ENCODE measurements around the gene ADGRB3. TPM values are rescaled to one million over a fixed set of nuclear protein-coding genes. Genes with fewer than 3 reads are reported as not detected.

The ADGRB3 gene
- polyA plus RNA-seq, 2 of the 4 experiments (the other 2 are of a cell fraction), result not detected

DNA sequence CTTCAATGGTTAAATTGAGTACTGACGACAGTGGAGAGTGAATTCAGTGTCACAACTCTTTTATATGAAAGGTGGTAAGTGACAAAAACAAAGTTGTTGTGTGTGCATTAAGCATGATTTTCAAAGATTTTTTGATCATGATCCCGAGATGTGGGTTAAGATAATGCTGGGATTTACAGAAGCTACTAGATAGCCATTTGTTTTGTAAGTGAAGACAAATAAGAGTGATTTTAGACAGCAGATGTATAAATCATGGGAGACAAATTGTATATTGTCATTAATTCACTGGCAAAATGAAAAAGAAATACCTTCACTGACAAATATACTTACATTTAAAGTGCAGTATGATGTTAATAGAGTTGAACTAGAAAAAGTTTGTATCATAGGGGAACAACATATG lies 6.1 kb downstream of the ADGRB3 start:
- H3K9me3 ChIP-seq, result no peaks in the 10 kb centered on the region
- POLR2A ChIA-PET, result no interaction called here
- H3K4me3 ChIP-seq, result no peak overlapping the region
- no peak overlapping the region for H3K27ac ChIP-seq
- H3K4me1 ChIP-seq, result no peaks in the 10 kb centered on the region
- DNase-seq (ENCODE audit: low read depth in 1 of 2, low spot score in 1 of 2) (no peak), ATAC-seq (no peak), FAIRE-seq (no peak)
- H3K4me2 ChIP-seq, result no peak overlapping the region
- 32% methylated on average over 2 of the region's 2 CpGs for WGBS (ENCODE audit: missing lambda C conversion rate)
- TF ChIP-seq, protein P1, sequence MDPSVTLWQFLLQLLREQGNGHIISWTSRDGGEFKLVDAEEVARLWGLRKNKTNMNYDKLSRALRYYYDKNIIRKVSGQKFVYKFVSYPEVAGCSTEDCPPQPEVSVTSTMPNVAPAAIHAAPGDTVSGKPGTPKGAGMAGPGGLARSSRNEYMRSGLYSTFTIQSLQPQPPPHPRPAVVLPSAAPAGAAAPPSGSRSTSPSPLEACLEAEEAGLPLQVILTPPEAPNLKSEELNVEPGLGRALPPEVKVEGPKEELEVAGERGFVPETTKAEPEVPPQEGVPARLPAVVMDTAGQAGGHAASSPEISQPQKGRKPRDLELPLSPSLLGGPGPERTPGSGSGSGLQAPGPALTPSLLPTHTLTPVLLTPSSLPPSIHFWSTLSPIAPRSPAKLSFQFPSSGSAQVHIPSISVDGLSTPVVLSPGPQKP (IDR thresholded peaks at IDR 0.05; ENCODE audit: low read depth, low read length), result no peak
- no peak for TF ChIP-seq MAZ (IDR thresholded peaks at IDR 0.05; ENCODE audit: borderline replicate concordance, low read depth, low read length)
- CTCF ChIA-PET, result no interaction called here

DNA sequence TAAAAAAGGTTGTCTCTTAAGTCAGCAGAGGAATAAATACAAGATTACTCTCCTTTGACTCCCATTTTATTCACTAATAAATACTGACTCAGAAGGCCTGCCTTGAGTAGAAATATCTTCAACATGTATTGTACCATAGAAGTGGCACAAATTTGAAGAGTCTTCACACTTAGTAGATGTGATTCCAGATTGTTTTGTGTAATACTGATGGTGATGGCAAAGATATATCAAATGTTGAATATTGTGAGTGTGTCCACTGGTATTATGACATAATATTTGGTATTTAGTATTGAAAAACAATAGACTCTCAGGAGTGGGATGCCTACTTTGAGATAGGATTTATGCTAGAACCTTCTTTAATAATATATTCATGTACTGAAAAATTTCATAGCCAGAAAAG lies 7.0 kb downstream of the ADGRB3 start:
- no peak for DNase-seq (ENCODE audit: low read depth in 1 of 2, low spot score in 1 of 2)
- H3K9me3 ChIP-seq, result no peaks in the 10 kb centered on the region
- ChIA-PET CTCF (no interaction called here), POLR2A (no interaction called here)
- ATAC-seq, result no peak
- H3K4me3 ChIP-seq, result no peak overlapping the region
- FAIRE-seq, result no peak
- TF ChIP-seq MAFK (IDR thresholded peaks at IDR 0.05; ENCODE audit: partially characterized antibody), result no peak
- TF ChIP-seq KDM5A (IDR thresholded peaks at IDR 0.05), result no peak
- TF ChIP-seq CBX2 (IDR thresholded peaks at IDR 0.05; ENCODE audit: borderline replicate concordance, low read depth), result no peak
- no peak for TF ChIP-seq ZSCAN20 (CRISPR knock-in tag; IDR thresholded peaks at IDR 0.05)
- TF ChIP-seq, protein P2, sequence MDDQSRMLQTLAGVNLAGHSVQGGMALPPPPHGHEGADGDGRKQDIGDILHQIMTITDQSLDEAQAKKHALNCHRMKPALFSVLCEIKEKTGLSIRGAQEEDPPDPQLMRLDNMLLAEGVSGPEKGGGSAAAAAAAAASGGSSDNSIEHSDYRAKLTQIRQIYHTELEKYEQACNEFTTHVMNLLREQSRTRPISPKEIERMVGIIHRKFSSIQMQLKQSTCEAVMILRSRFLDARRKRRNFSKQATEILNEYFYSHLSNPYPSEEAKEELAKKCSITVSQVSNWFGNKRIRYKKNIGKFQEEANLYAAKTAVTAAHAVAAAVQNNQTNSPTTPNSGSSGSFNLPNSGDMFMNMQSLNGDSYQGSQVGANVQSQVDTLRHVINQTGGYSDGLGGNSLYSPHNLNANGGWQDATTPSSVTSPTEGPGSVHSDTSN (IDR thresholded peaks at IDR 0.05), result no peak
- no peak for TF ChIP-seq ZFP36 (IDR thresholded peaks at IDR 0.05; ENCODE audit: borderline replicate concordance, partially characterized antibody)
- H3K27ac ChIP-seq, result no peak overlapping the region
- H3K4me1 ChIP-seq, result no peaks in the 10 kb centered on the region
- no peak overlapping the region for H3K4me2 ChIP-seq

DNA sequence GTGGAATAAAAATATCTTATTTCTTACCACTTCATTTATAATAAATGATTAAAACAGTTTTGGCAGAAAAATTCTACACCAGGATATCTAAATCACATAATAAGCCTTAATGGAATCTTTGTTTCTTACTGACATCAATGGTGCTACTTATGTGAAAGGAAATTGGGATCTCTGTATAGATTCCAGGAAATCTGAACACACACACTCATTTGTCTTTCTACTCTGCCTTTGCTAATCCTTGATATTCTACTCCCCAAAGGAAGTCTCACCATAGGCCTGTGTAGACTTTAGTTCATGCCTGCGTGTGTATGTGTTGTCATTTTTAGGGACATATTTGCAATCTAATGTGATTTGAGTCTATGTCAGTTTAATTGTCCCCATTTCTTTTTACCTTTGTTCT lies 7.9 kb downstream of the ADGRB3 start:
- H3K4me3 ChIP-seq, result no peak overlapping the region
- no peak overlapping the region for H3K27ac ChIP-seq
- ATAC-seq (no peak), FAIRE-seq (no peak), DNase-seq (ENCODE audit: low read depth in 1 of 2, low spot score in 1 of 2) (no peak)
- H3K4me2 ChIP-seq, result no peak overlapping the region
- ChIA-PET CTCF (no interaction called here), POLR2A (no interaction called here)
- no peaks in the 10 kb centered on the region for H3K9me3 ChIP-seq
- TF ChIP-seq ZFP36 (IDR thresholded peaks at IDR 0.05; ENCODE audit: borderline replicate concordance, partially characterized antibody) (no peak), HOXB13 (CRISPR knock-in tag; IDR thresholded peaks at IDR 0.05; ENCODE audit: low read depth) (no peak), CHD4 (IDR thresholded peaks at IDR 0.05; ENCODE audit: borderline replicate concordance) (no peak), BHLHE40 (IDR thresholded peaks at IDR 0.05; ENCODE audit: low read depth, low read length) (no peak), EP300 (IDR thresholded peaks at IDR 0.05) (no peak), PHF8 (IDR thresholded peaks at IDR 0.05; ENCODE audit: borderline replicate concordance, low read depth) (no peak), TP53 (CRISPR knock-in tag; IDR thresholded peaks at IDR 0.05) (no peak), SMC3 (IDR thresholded peaks at IDR 0.05) (no peak), EHF (CRISPR knock-in tag; IDR thresholded peaks at IDR 0.05) (no peak), ZSCAN20 (CRISPR knock-in tag; IDR thresholded peaks at IDR 0.05) (no peak), MAFK (IDR thresholded peaks at IDR 0.05; ENCODE audit: partially characterized antibody) (no peak), RFX5 (IDR thresholded peaks at IDR 0.05) (no peak), FOSB (CRISPR knock-in tag; IDR thresholded peaks at IDR 0.05) (no peak), NR3C1 (IDR thresholded peaks at IDR 0.05) (no peak), HDAC2 (IDR thresholded peaks at IDR 0.05) (no peak), HMGXB4 (CRISPR knock-in tag; IDR thresholded peaks at IDR 0.05; ENCODE audit: borderline replicate concordance) (no peak)
- 86% methylated on average over 1 of the region's 1 CpG for WGBS (ENCODE audit: missing lambda C conversion rate)
- no peaks in the 10 kb centered on the region for H3K4me1 ChIP-seq

Data from A549 (cell line).